K562 (cell line): ENCODE data around the gene CDKN2C. TPM values are rescaled to one million over a fixed set of nuclear protein-coding genes. Genes with fewer than 3 reads are reported as not detected.
A peak's percentile ranks its signal among the peaks of the same experiment; 100 is the strongest.

ENCODE experiments used
- ATF3 ChIP-seq, 2 experiments: fragments of 450-650 bp in 1 of 2; sonication (generic) in 1 of 2; formaldehyde crosslinking in 1 of 2; IDR thresholded peaks in 1 of 2; conservative IDR thresholded peaks in 1 of 2; 2 replicates each; pipeline versions ENCODE4 v1.6.1 to v1.8.1; 2016 to 2023; ENCODE audit warnings: mild to moderate bottlenecking in 2 of 2, moderate library complexity in 2 of 2, inconsistent platforms in 1 of 2, missing genetic modification reagents in 1 of 2
- CBFA2T2 ChIP-seq: fragments of 450-650 bp; conservative IDR thresholded peaks from 2 replicates; pipeline ENCODE4 v1.6.1; 2017; ENCODE audit warnings: mild to moderate bottlenecking
- EZH2 ChIP-seq: IDR thresholded peaks from 2 replicates; pipeline ENCODE4 v1.6.1; 2012; ENCODE audit warnings: low read depth, mild to moderate bottlenecking, inconsistent platforms, low read length, borderline replicate concordance
- HLTF ChIP-seq: fragments of 450-650 bp; IDR thresholded peaks from 2 replicates; pipeline ENCODE4 v1.6.1; 2016
- PHB ChIP-seq: fragments of 250-450 bp; sonication (Bioruptor Pico); IDR thresholded peaks from 2 replicates; pipeline ENCODE4 v1.5.0; 2021
- RAD21 ChIP-seq, 2 experiments: fragments of 250-450 bp in 1 of 2; fragments of 450-650 bp in 1 of 2; sonication (Bioruptor Pico) in 1 of 2; formaldehyde crosslinking in 1 of 2; IDR thresholded peaks in 1 of 2; conservative IDR thresholded peaks in 1 of 2; 2 replicates each; pipeline versions ENCODE4 v1.4.0 to v1.8.0; 2020 to 2022; ENCODE audit warnings: mild to moderate bottlenecking in 2 of 2, moderate library complexity in 1 of 2
- RBBP5 ChIP-seq: fragments of 200-600 bp; sonication (generic); IDR thresholded peaks from 2 replicates; pipeline ENCODE4 v1.6.1; 2012; ENCODE audit warnings: borderline replicate concordance, mild to moderate bottlenecking, low read length, control low read depth, inconsistent platforms; ENCODE audit not compliant: insufficient read depth, poor library complexity, severe bottlenecking
- RBM22 ChIP-seq: fragments of 200-400 bp; formaldehyde crosslinking; IDR thresholded peaks from 2 replicates; pipeline ENCODE4 v1.6.1; 2018; ENCODE audit warnings: low read length, low read depth; ENCODE audit not compliant: poor library complexity, severe bottlenecking
- RBM34 ChIP-seq: fragments of 200-400 bp; formaldehyde crosslinking; IDR thresholded peaks from 2 replicates; pipeline ENCODE4 v1.6.1; 2018; ENCODE audit warnings: low read length, borderline replicate concordance; ENCODE audit not compliant: insufficient read depth
- RFX7 ChIP-seq: fragments of 250-450 bp; sonication (Bioruptor Pico); IDR thresholded peaks from 2 replicates; pipeline ENCODE4 v1.5.1; 2021; ENCODE audit warnings: mild to moderate bottlenecking
- TAF15 ChIP-seq: fragments of 200-400 bp; formaldehyde crosslinking; IDR thresholded peaks from 2 replicates; pipeline ENCODE4 v1.6.1; 2017; ENCODE audit warnings: mild to moderate bottlenecking, low read depth, low read length, moderate library complexity
- TCFL5 ChIP-seq: fragments of 250-450 bp; sonication (Bioruptor Pico); conservative IDR thresholded peaks from 2 replicates; pipeline ENCODE4 v1.6.1; 2021; ENCODE audit warnings: mild to moderate bottlenecking, moderate library complexity, matching md5 sums
- ZBTB5 ChIP-seq: fragments of 450-650 bp; IDR thresholded peaks from 2 replicates; pipeline ENCODE4 v1.6.1; 2017; ENCODE audit warnings: antibody characterized with exemption
- ZNF511 ChIP-seq: sonication (generic); formaldehyde crosslinking; IDR thresholded peaks from 2 replicates; pipeline ENCODE4 v1.8.0; 2022; ENCODE audit warnings: mild to moderate bottlenecking, missing genetic modification reagents
- ZNF592 ChIP-seq: fragments of 450-650 bp; IDR thresholded peaks from 2 replicates; pipeline ENCODE4 v1.6.1; 2017; ENCODE audit warnings: antibody characterized with exemption, mild to moderate bottlenecking
- ZNF639 ChIP-seq, 2 experiments: fragments of 200-800 bp in 1 of 2; sonication (Bioruptor generic) in 1 of 2; sonication (generic) in 1 of 2; formaldehyde crosslinking in 1 of 2; IDR thresholded peaks in 1 of 2; conservative IDR thresholded peaks in 1 of 2; 2 replicates each; pipeline versions ENCODE4 v1.5.0 to v1.6.1; 2016 to 2020; ENCODE audit warnings: missing compliant biosample characterization in 1 of 2, missing genetic modification characterization in 1 of 2, missing genetic modification reagents in 1 of 2
- polyA plus RNA-seq, 8 experiments: library from polyadenylated mRNA; depleted of rRNA in 4 of 8; stranded (reverse) in 5 of 8; unstranded in 3 of 8; fragments of >200 nt; fragmentation: Nextera tagmentation in 2 of 8; fragmentation: Illumina TruSeq in 1 of 8; extraction: Ambion mirVana in 2 of 8; extraction: Trizol in 1 of 8; gene quantifications; 2 replicates each; pipeline versions ENCODE4 v1.2.1 to v1.2.3, GENCODE V29; 2011 to 2014; ENCODE audit warnings: inconsistent platforms in 1 of 8, missing spikeins in 1 of 8
- total RNA-seq, 7 experiments: library from RNA; depleted of rRNA in 6 of 7; stranded (reverse); fragments of >200 nt in 6 of 7; fragmentation: Illumina TruSeq in 2 of 7; extraction: Trizol in 2 of 7; gene quantifications; 2 replicates each; pipeline versions ENCODE4 v1.2.1 to v1.2.3, GENCODE V29; 2011 to 2021; ENCODE audit warnings: low replicate concordance in 1 of 7

Gene CDKN2C
- total and polyA plus RNA-seq, 9 of the 15 experiments (the other 6 are each of a cell fraction or from before 2014, with no cell fraction given) = 11.9 to 74.3 (median 45.9) TPM

GRCh38 chr1:50968821-50969610, 1.0 kb upstream of the CDKN2C start (continued):
- TF ChIP-seq ZNF639 (CRISPR knock-in tag; conservative IDR thresholded peaks at IDR 0.05 in 1 of 2, IDR thresholded peaks at IDR 0.05 in 1 of 2) (no peak), PHB (CRISPR knock-in tag) (0 out of 2 replicates have a peak, but pooled peaks have one; percentile 32), EZH2 (no peak), ZNF592 (no peak), TAF15 (no peak), TCFL5 (CRISPR knock-in tag) (no peak), RFX7 (CRISPR knock-in tag) (no peak), HLTF (no peak), CBFA2T2 (no peak), RBBP5 (peak; percentile 92), ATF3 (IDR thresholded peaks at IDR 0.05) (no peak), ATF3 (CRISPR knock-in tag; conservative IDR thresholded peaks at IDR 0.05) (no peak), ZBTB5 (no peak), RBM22 (peak; percentile 46), RAD21 (CRISPR knock-in tag; conservative IDR thresholded peaks at IDR 0.05 in 1 of 2, IDR thresholded peaks at IDR 0.05 in 1 of 2) (no peak), ZNF511 (CRISPR knock-in tag) (peak; percentile 50; the same call in 1 of the 2 replicates), RBM34 (no peak)
